Endothelial cell of umbilical vein (primary cell): ENCODE data around the gene KRT81. TPM values are rescaled to one million over a fixed set of nuclear protein-coding genes. Genes with fewer than 3 reads are reported as not detected.

ENCODE experiments used
- BruUV-seq: library from RNA; stranded (reverse); fragments of 400-500 nt; replicated peaks from 2 replicates; lab custom pipeline; 2021; lab: Mats Ljungman, UMichigan
- CTCF ChIA-PET: fragments of 300-600, 350-600 bp; sonication (Branson Sonifier 250); formaldehyde crosslinking; loops from one replicate; lab custom pipeline; 2021; ENCODE audit warnings: antibody characterized with exemption, inconsistent platforms; lab: Charles Lee
- POLR2A ChIA-PET: fragments of 300-600, 350-600 bp; sonication (Branson Sonifier 250); formaldehyde crosslinking; loops from one replicate; lab custom pipeline; 2021; ENCODE audit warnings: antibody characterized with exemption, inconsistent platforms; lab: Charles Lee
- DNase-seq: peaks from one replicate; pipeline ENCODE4 v3.0.0-alpha.2; 2011; ENCODE audit warnings: low read depth, low spot score
- FAIRE-seq: peaks from 2 replicates; lab custom pipeline; 2011; peaks lifted over from hg19 to GRCh38; lab: Jason Lieb, UNC
- H2AFZ ChIP-seq: 2 replicates; pipeline ENCODE4 v1.6.0; 2012; ENCODE audit warnings: low read depth, low read length, control low read depth, inconsistent platforms
- H3K27ac ChIP-seq: 2 replicates; pipeline ENCODE4 v1.5.1; 2011; ENCODE audit warnings: low read depth, mild to moderate bottlenecking, control low read depth, low read length, moderate library complexity; ENCODE audit not compliant: insufficient read depth
- H3K27me3 ChIP-seq, 2 experiments: 2 replicates each; pipeline versions ENCODE4 v1.6.0 to v1.6.1; 2011; ENCODE audit warnings: low read length in 2 of 2, mixed read lengths in 1 of 2; ENCODE audit not compliant: control insufficient read depth in 2 of 2, insufficient read depth in 2 of 2
- H3K36me3 ChIP-seq, 2 experiments: 2 replicates in 1 of 2; 3 replicates in 1 of 2; pipeline ENCODE4 v1.5.1; 2011; ENCODE audit warnings: low read length in 2 of 2, mild to moderate bottlenecking in 1 of 2, moderate library complexity in 1 of 2; ENCODE audit not compliant: control insufficient read depth in 2 of 2, insufficient read depth in 2 of 2; ENCODE audit errors: extremely low read depth in 1 of 2
- H3K4me1 ChIP-seq: 3 replicates; pipeline ENCODE4 v1.5.1; 2011; ENCODE audit warnings: mild to moderate bottlenecking, low read length; ENCODE audit not compliant: control insufficient read depth, insufficient read depth; ENCODE audit errors: extremely low read depth
- H3K4me2 ChIP-seq: 2 replicates; pipeline ENCODE4 v1.6.1; 2011; ENCODE audit warnings: low read length, control low read depth, mixed read lengths; ENCODE audit not compliant: insufficient read depth
- H3K4me3 ChIP-seq, 3 experiments: fragments of 200-600 bp in 1 of 3; sonication (generic), shearing (Covaris generic) in 1 of 3; replicated peaks in 1 of 3; 2 replicates each; pipeline ENCODE4 v1.5.1; 2011 to 2016; ENCODE audit warnings: control low read depth in 3 of 3, low read length in 3 of 3, mild to moderate bottlenecking in 2 of 3, inconsistent platforms in 1 of 3, low read depth in 1 of 3, moderate library complexity in 1 of 3; ENCODE audit not compliant: insufficient read depth in 1 of 3
- H3K79me2 ChIP-seq: 2 replicates; pipeline ENCODE4 v1.6.0; 2012; ENCODE audit warnings: low read length, inconsistent platforms; ENCODE audit not compliant: control insufficient read depth, insufficient read depth
- H3K9ac ChIP-seq: replicated peaks from 2 replicates; pipeline ENCODE3; 2011; ENCODE audit warnings: low read length, control low read depth; ENCODE audit not compliant: insufficient read depth; ENCODE audit errors: extremely low read depth
- H3K9me1 ChIP-seq: replicated peaks from 3 replicates; pipeline ENCODE4 v1.6.0; 2011; ENCODE audit warnings: mild to moderate bottlenecking, low read length; ENCODE audit not compliant: control insufficient read depth, insufficient read depth; ENCODE audit errors: extremely low read depth
- H3K9me3 ChIP-seq: replicated peaks from 2 replicates; pipeline ENCODE4 v1.5.1; 2012; ENCODE audit warnings: low read length, inconsistent platforms; ENCODE audit not compliant: control insufficient read depth, insufficient read depth
- H4K20me1 ChIP-seq: replicated peaks from 2 replicates; pipeline ENCODE3; 2011; ENCODE audit warnings: mild to moderate bottlenecking, low read length; ENCODE audit not compliant: control insufficient read depth, insufficient read depth; ENCODE audit errors: extremely low read depth
- EZH2 ChIP-seq: IDR thresholded peaks from 2 replicates; pipeline ENCODE4 v1.6.1; 2012; ENCODE audit warnings: borderline replicate concordance, low read depth, mild to moderate bottlenecking, moderate library complexity, low read length, inconsistent platforms; ENCODE audit not compliant: severe bottlenecking
- FOS ChIP-seq: IDR thresholded peaks from 2 replicates; pipeline ENCODE4 v1.6.1; 2011; ENCODE audit warnings: mild to moderate bottlenecking, low read length, moderate library complexity, borderline replicate concordance; ENCODE audit not compliant: insufficient read depth
- GATA2 ChIP-seq: IDR thresholded peaks from 2 replicates; pipeline ENCODE4 v1.7.0; 2011; ENCODE audit warnings: low read depth, mild to moderate bottlenecking, moderate library complexity, mixed read lengths, low read length; ENCODE audit not compliant: insufficient read length, insufficient read depth
- JUN ChIP-seq: IDR thresholded peaks from 2 replicates; pipeline ENCODE4 v1.6.1; 2011; ENCODE audit warnings: borderline replicate concordance, low read depth; ENCODE audit not compliant: insufficient read length, insufficient read depth
- MYC ChIP-seq: IDR thresholded peaks from one replicate; pipeline ENCODE4 v1.6.1; 2011; ENCODE audit warnings: mild to moderate bottlenecking, low read depth, low read length
- POLR2A ChIP-seq: IDR thresholded peaks from 2 replicates; pipeline ENCODE4 v1.6.1; 2012; ENCODE audit warnings: low read depth, mild to moderate bottlenecking, control low read depth, low read length
- POLR2AphosphoS5 ChIP-seq: IDR thresholded peaks from 2 replicates; pipeline ENCODE4 v1.6.1; 2012; ENCODE audit warnings: low read depth, mild to moderate bottlenecking, control low read depth, low read length, moderate library complexity; ENCODE audit not compliant: insufficient read depth
- dilution Hi-C: fragments of 300-500 bp; cut with MboI; formaldehyde crosslinking; loops from one replicate; pipeline ENCODE4 v1.15.0; 2019; ENCODE audit warnings: low sequenced_read_pairs; ENCODE audit not compliant: extremely low pct_ligation_motif_present
- intact Hi-C: fragments of 100-400 bp; cut with micrococcal nuclease; formaldehyde crosslinking; loops from one replicate; pipeline ENCODE4 v1.10.0; 2022
- polyA plus RNA-seq, 4 experiments: library from polyadenylated mRNA; depleted of rRNA in 3 of 4; stranded (reverse) in 3 of 4; unstranded in 1 of 4; fragments of >200 nt; gene quantifications; 2 replicates each; pipeline versions ENCODE4 v1.2.1 to v1.2.3, GENCODE V29; 2011 to 2012; ENCODE audit warnings: missing spikeins in 1 of 4
- total RNA-seq: library from RNA; stranded (reverse); gene quantifications from 2 replicates; pipeline ENCODE4 v1.2.3, GENCODE V29; 2021
- TF ChIP-seq, protein P1 (sequence below): IDR thresholded peaks from 2 replicates; pipeline ENCODE4 v1.6.1; 2011; ENCODE audit not compliant: insufficient read depth, insufficient read length
- TF ChIP-seq, protein P2 (sequence below), 2 donors: IDR thresholded peaks; 1 replicate in 1 of 2; 2 replicates in 1 of 2; pipeline ENCODE4 v1.5.1; 2011; ENCODE audit warnings: low read length in 2 of 2, mild to moderate bottlenecking in 2 of 2, moderate library complexity in 2 of 2, control low read depth in 1 of 2, inconsistent platforms in 1 of 2, low read depth in 1 of 2; ENCODE audit not compliant: insufficient read depth in 1 of 2; ENCODE audit errors: extremely low read depth in 1 of 2

Gene KRT81
- total and polyA plus RNA-seq, 2 donors (not counting 3 experiments of a cell fraction or from before 2014, with no cell fraction given), result not detected

DNA sequence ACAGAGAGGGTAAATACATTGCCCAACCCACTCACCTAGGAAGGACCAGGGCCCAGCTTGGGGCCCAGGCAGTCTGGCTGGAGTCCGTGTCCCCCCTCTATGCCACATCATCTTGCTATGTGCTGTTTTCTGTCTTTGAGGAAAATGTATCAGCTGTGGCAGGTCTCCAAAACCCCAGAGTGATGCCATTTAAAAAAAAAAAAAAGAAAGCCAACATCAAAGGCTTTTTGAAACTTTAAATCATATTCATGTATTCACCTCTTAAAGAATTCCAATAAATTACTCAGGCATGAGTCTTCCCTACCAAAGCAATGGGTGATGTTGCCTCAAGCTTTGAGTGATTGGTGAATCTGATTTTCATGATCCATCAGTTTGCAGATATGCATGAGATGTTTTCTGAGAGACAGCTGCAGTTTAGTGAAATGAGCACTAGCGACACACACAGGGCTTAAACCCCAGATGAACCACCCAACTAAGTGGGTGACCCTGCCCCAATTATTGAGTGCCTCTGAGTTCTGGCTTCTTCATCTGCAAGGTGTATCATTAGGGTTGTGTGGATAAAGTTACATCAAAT, 6.1 kb downstream of the KRT81 start:
- H3K9ac ChIP-seq, result no peak overlapping the region
- no peaks in the 10 kb centered on the region for H3K36me3 ChIP-seq
- dilution Hi-C loops (no loop called here), intact Hi-C loops (no loop called here)
- CTCF ChIA-PET, result interaction anchor here (0.7 to 2.4 kb wide), 6 partner anchors 9 to 43 kb away, joined by 3 to 9 read pairs (median 4); no protein-coding TSS in a partner anchor
- no peaks in the 10 kb centered on the region for H3K9me1 ChIP-seq
- POLR2A ChIA-PET, result no interaction called here
- H3K27ac ChIP-seq, result no peak overlapping the region
- no peak overlapping the region for H2AFZ ChIP-seq
- no peak overlapping the region for H3K4me3 ChIP-seq
- BruUV-seq, result no TSS peak
- H3K4me1 ChIP-seq, result no peaks in the 10 kb centered on the region
- TF ChIP-seq EZH2 (no peak), FOS (no peak), MYC (no peak), POLR2A (no peak), POLR2AphosphoS5 (no peak), JUN (no peak), GATA2 (no peak)
- TF ChIP-seq, protein P1, sequence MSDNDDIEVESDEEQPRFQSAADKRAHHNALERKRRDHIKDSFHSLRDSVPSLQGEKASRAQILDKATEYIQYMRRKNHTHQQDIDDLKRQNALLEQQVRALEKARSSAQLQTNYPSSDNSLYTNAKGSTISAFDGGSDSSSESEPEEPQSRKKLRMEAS, result no peak
- TF ChIP-seq, protein P2, sequence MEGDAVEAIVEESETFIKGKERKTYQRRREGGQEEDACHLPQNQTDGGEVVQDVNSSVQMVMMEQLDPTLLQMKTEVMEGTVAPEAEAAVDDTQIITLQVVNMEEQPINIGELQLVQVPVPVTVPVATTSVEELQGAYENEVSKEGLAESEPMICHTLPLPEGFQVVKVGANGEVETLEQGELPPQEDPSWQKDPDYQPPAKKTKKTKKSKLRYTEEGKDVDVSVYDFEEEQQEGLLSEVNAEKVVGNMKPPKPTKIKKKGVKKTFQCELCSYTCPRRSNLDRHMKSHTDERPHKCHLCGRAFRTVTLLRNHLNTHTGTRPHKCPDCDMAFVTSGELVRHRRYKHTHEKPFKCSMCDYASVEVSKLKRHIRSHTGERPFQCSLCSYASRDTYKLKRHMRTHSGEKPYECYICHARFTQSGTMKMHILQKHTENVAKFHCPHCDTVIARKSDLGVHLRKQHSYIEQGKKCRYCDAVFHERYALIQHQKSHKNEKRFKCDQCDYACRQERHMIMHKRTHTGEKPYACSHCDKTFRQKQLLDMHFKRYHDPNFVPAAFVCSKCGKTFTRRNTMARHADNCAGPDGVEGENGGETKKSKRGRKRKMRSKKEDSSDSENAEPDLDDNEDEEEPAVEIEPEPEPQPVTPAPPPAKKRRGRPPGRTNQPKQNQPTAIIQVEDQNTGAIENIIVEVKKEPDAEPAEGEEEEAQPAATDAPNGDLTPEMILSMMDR (IDR thresholded peaks at IDR 0.05; ENCODE audit: extremely low read depth in 1 of 2, insufficient read depth in 1 of 2, low read depth in 1 of 2, low read length in 2 of 2), result no peak
- H3K4me2 ChIP-seq, result no peak overlapping the region
- FAIRE-seq (no peak), DNase-seq (no peak)
- no peaks in the 10 kb centered on the region for H4K20me1 ChIP-seq
- no peaks in the 10 kb centered on the region for H3K9me3 ChIP-seq
- H3K27me3 ChIP-seq, result no peaks in the 10 kb centered on the region
- H3K79me2 ChIP-seq, result no peaks in the 10 kb centered on the region
